Calu3 (cell line): ENCODE results near the gene SMPD3. TPM values are rescaled to one million over a fixed set of nuclear protein-coding genes. Genes with fewer than 3 reads are reported as not detected.

Experiments used
- BruUV-seq: library from RNA; stranded (reverse); fragments of 400-500 nt; replicated peaks from 2 replicates; lab custom pipeline; 2021; lab: Mats Ljungman, UMichigan
- CTCF ChIA-PET: fragments of 300-600 bp; sonication (Branson Sonifier 250); formaldehyde crosslinking; loops from one replicate; lab custom pipeline; 2022; ENCODE audit warnings: antibody characterized with exemption; lab: Charles Lee
- DNase-seq: peaks from one replicate; pipeline ENCODE4 v3.0.0; 2022
- H3K27ac Mint-ChIP-seq: one replicate; pipeline ENCODE4 v1.8.0; 2022; ENCODE audit warnings: mixed read lengths; ENCODE audit not compliant: unreplicated experiment
- H3K27me3 Mint-ChIP-seq: one replicate; pipeline ENCODE4 v1.8.0; 2022; ENCODE audit warnings: mixed read lengths; ENCODE audit not compliant: unreplicated experiment
- H3K36me3 Mint-ChIP-seq: one replicate; pipeline ENCODE4 v1.8.0; 2022; ENCODE audit warnings: mild to moderate bottlenecking, moderate library complexity, mixed read lengths; ENCODE audit not compliant: insufficient read depth, unreplicated experiment
- H3K4me1 Mint-ChIP-seq: one replicate; pipeline ENCODE4 v1.8.0; 2022; ENCODE audit warnings: mild to moderate bottlenecking, low read depth, mixed read lengths; ENCODE audit not compliant: unreplicated experiment
- H3K4me3 Mint-ChIP-seq: one replicate; pipeline ENCODE4 v1.8.0; 2022; ENCODE audit warnings: mild to moderate bottlenecking, low read depth, moderate library complexity, mixed read lengths; ENCODE audit not compliant: unreplicated experiment
- H3K9me3 Mint-ChIP-seq: one replicate; pipeline ENCODE4 v1.8.0; 2022; ENCODE audit warnings: low read depth, mixed read lengths; ENCODE audit not compliant: unreplicated experiment
- CTCF ChIP-seq: fragments of 200-600 bp; IDR thresholded peaks from one replicate; pipeline ENCODE4 v1.8.0; 2022; ENCODE audit warnings: antibody characterized with exemption; ENCODE audit not compliant: unreplicated experiment
- intact Hi-C: fragments of 100-400 bp; cut with micrococcal nuclease; formaldehyde crosslinking; loops from one replicate; pipeline ENCODE4 v1.10.0; 2022; ENCODE audit not compliant: unreplicated experiment
- total RNA-seq: library from RNA; stranded (reverse); gene quantifications from 2 replicates; pipeline ENCODE4 v1.2.3, GENCODE V29; 2022

Gene SMPD3
- total RNA-seq, 1 experiment from 2014 or later = 0.42 TPM

- Mint-ChIP-seq H3K36me3 (no peaks in the 10 kb centered on the region), H3K27ac (no peak overlapping the region), H3K9me3 (no peaks in the 10 kb centered on the region), H3K4me3 (no peak overlapping the region), H3K4me1 (peaks cover 27% of the 10 kb centered on the region), H3K27me3 (peaks cover under 1% of the 10 kb centered on the region)
- CTCF ChIA-PET = interaction anchor here (0.6 kb wide), 1 partner anchor 33 kb away, joined by 8 read pairs; no protein-coding TSS in a partner anchor
- no peak for DNase-seq
- intact Hi-C loops = no loop called here
- no peak for TF ChIP-seq CTCF
- no TSS peak for BruUV-seq
These were observed 25.8 kb downstream of the SMPD3 start for GRCh38 chr16:68422396-68422960.

- CTCF ChIA-PET = no interaction called here
- no TSS peak for BruUV-seq
- Mint-ChIP-seq H3K27ac (no peak overlapping the region), H3K27me3 (no peaks in the 10 kb centered on the region), H3K4me1 (peaks cover 36% of the 10 kb centered on the region), H3K4me3 (no peak overlapping the region), H3K36me3 (peaks cover 13% of the 10 kb centered on the region), H3K9me3 (no peaks in the 10 kb centered on the region)
- intact Hi-C loops = no loop called here
- no peak for TF ChIP-seq CTCF
- no peak for DNase-seq
These were observed 27.2 kb downstream of the SMPD3 start for GRCh38 chr16:68421076-68421475.

GRCh38 chr16:68420366-68420942, 27.9 kb downstream of the SMPD3 start:
- Mint-ChIP-seq H3K27ac (no peak overlapping the region), H3K4me3 (no peak overlapping the region), H3K27me3 (no peaks in the 10 kb centered on the region), H3K9me3 (no peaks in the 10 kb centered on the region), H3K4me1 (peaks cover 35% of the 10 kb centered on the region), H3K36me3 (peaks cover 14% of the 10 kb centered on the region)
- intact Hi-C loops = no loop called here
- BruUV-seq = no TSS peak
- CTCF ChIA-PET = interaction anchor here (0.5 kb wide), 1 partner anchor 15 kb away, joined by 5 read pairs; no protein-coding TSS in a partner anchor
- TF ChIP-seq CTCF = no peak
- DNase-seq = no peak

- peak overlapping the region; percentile 23 for H3K27ac Mint-ChIP-seq
- intact Hi-C loops = no loop called here
- H3K27me3 Mint-ChIP-seq = no peaks in the 10 kb centered on the region
- peaks cover 14% of the 10 kb centered on the region for H3K36me3 Mint-ChIP-seq
- H3K9me3 Mint-ChIP-seq = no peaks in the 10 kb centered on the region
- peak; percentile 79 for DNase-seq
- no peak for TF ChIP-seq CTCF
- BruUV-seq = no TSS peak
- H3K4me3 Mint-ChIP-seq = peak overlapping the region; percentile 39
- CTCF ChIA-PET = interaction anchor here (0.6 to 2.8 kb wide), 4 partner anchors 9 to 414 kb away, joined by 3 to 13 read pairs (median 6); no protein-coding TSS in a partner anchor
- peaks cover 44% of the 10 kb centered on the region for H3K4me1 Mint-ChIP-seq
These were observed 30.5 kb downstream of the SMPD3 start for GRCh38 chr16:68417711-68418301.
